Glomerular endothelial cell (primary cell): ENCODE measurements around the gene AP1S3. TPM values are rescaled to one million over a fixed set of nuclear protein-coding genes. Genes with fewer than 3 reads are reported as not detected.
"Not testable (repeated sequence)": the region's sequence is repeated elsewhere in the genome, so short reads cannot be mapped to it uniquely, and the experiment has no call there.

Experiments used
- DNase-seq: peaks from one replicate; pipeline ENCODE4 v3.0.0-alpha.2; 2011; ENCODE audit warnings: low read depth, low spot score; ENCODE audit errors: extremely low read depth
- total RNA-seq: library from RNA; depleted of rRNA; stranded (reverse); fragments of >200 nt; gene quantifications from 2 replicates; pipeline ENCODE4 v1.2.3, GENCODE V29; 2015

AP1S3 gene
- total RNA-seq, 1 donor from 2014 or later, result 6.7 TPM

- DNase-seq, result no peak
Measured at GRCh38 chr2:223854741-223855140, 17.4 kb upstream of the AP1S3 start.

- no peak for DNase-seq
Measured at GRCh38 chr2:223853425-223853837, 16.0 kb upstream of the AP1S3 start.

- no peak for DNase-seq
Measured at GRCh38 chr2:223852281-223852795, 15.0 kb upstream of the AP1S3 start.

- no peak for DNase-seq
Measured at GRCh38 chr2:223847410-223847809, 10.0 kb upstream of the AP1S3 start.

- no peak for DNase-seq
Measured at GRCh38 chr2:223846515-223846914, 9.1 kb upstream of the AP1S3 start.

- no peak for DNase-seq
Measured at GRCh38 chr2:223841436-223842190, 4.2 kb upstream of the AP1S3 start.

GRCh38 chr2:223835701-223836532 is 1.5 kb downstream of the AP1S3 start:
- no peak for DNase-seq

- no peak for DNase-seq
Measured at GRCh38 chr2:223834431-223834830, 3.0 kb downstream of the AP1S3 start.

- no peak for DNase-seq
Measured at GRCh38 chr2:223832241-223832903, 5.0 kb downstream of the AP1S3 start.

GRCh38 chr2:223829128-223829527 is 8.3 kb downstream of the AP1S3 start:
- no peak for DNase-seq

GRCh38 chr2:223828314-223828713 is 9.1 kb downstream of the AP1S3 start:
- DNase-seq, result no peak

- no peak for DNase-seq
Measured at GRCh38 chr2:223826995-223827394, 10.4 kb downstream of the AP1S3 start.

GRCh38 chr2:223824301-223824700 is 13.1 kb downstream of the AP1S3 start:
- DNase-seq, result no peak

- no peak for DNase-seq
Measured at GRCh38 chr2:223822818-223823217, 14.6 kb downstream of the AP1S3 start.

- DNase-seq, result no peak
Measured at GRCh38 chr2:223820549-223820948, 16.8 kb downstream of the AP1S3 start.

- no peak for DNase-seq
Measured at GRCh38 chr2:223819891-223820290, 17.5 kb downstream of the AP1S3 start.

- no peak for DNase-seq
Measured at GRCh38 chr2:223815884-223816570, 21.4 kb downstream of the AP1S3 start.

GRCh38 chr2:223815186-223815883 is 22.0 kb downstream of the AP1S3 start:
- DNase-seq, result peak; percentile 96

- not testable (repeated sequence) for DNase-seq
Measured at GRCh38 chr2:223814764-223815163, 22.6 kb downstream of the AP1S3 start.

GRCh38 chr2:223813329-223813728 is 24.1 kb downstream of the AP1S3 start:
- DNase-seq, result no peak
